Type B pancreatic cell (in vitro differentiated cells): ENCODE results near the gene ERP44. TPM values are rescaled to one million over a fixed set of nuclear protein-coding genes. Genes with fewer than 3 reads are reported as not detected.

Experiments
- DNase-seq: peaks from one replicate; pipeline ENCODE4 v3.0.0; 2021; ENCODE audit warnings: mixed read lengths; ENCODE audit not compliant: unreplicated experiment; ENCODE audit errors: extremely low spot score
- H3K27ac Mint-ChIP-seq: 2 replicates; pipeline ENCODE4 v1.8.0; 2021; ENCODE audit warnings: mild to moderate bottlenecking, mixed read lengths
- H3K27me3 Mint-ChIP-seq: 2 replicates; pipeline ENCODE4 v1.8.0; 2021; ENCODE audit warnings: mixed read lengths
- H3K36me3 Mint-ChIP-seq: 2 replicates; pipeline ENCODE4 v1.8.0; 2021; ENCODE audit warnings: mixed read lengths
- H3K4me1 Mint-ChIP-seq: one replicate; pipeline ENCODE4 v1.8.0; 2021; ENCODE audit warnings: mixed read lengths; ENCODE audit not compliant: unreplicated experiment
- H3K4me3 Mint-ChIP-seq: 2 replicates; pipeline ENCODE4 v1.8.0; 2021; ENCODE audit warnings: mild to moderate bottlenecking, mixed read lengths
- H3K9me3 Mint-ChIP-seq: 2 replicates; pipeline ENCODE4 v1.8.0; 2021; ENCODE audit warnings: mixed read lengths
- CTCF ChIP-seq: fragments of 200-600 bp; sonication (generic); conservative IDR thresholded peaks from 2 replicates; pipeline ENCODE4 v1.5.0; 2021; ENCODE audit warnings: antibody characterized with exemption, mild to moderate bottlenecking
- total RNA-seq: library from RNA; stranded (reverse); gene quantifications from 2 replicates; pipeline ENCODE4 v1.2.1, GENCODE V29; 2021; ENCODE audit warnings: low replicate concordance

ERP44 gene
- total RNA-seq, 1 donor from 2014 or later: 21.2 TPM

GRCh38 chr9:100014846-100015245, 84.0 kb downstream of the ERP44 start:
- H3K9me3 Mint-ChIP-seq: peaks cover 6% of the 10 kb centered on the region
- no peak for DNase-seq
- H3K27me3 Mint-ChIP-seq: no peaks in the 10 kb centered on the region
- H3K4me3 Mint-ChIP-seq: no peak overlapping the region
- H3K4me1 Mint-ChIP-seq: no peaks in the 10 kb centered on the region
- peaks cover 28% of the 10 kb centered on the region for H3K36me3 Mint-ChIP-seq
- H3K27ac Mint-ChIP-seq: no peak overlapping the region
- no peak for TF ChIP-seq CTCF

- DNase-seq: no peak
- no peak for TF ChIP-seq CTCF
- Mint-ChIP-seq H3K9me3 (peaks cover 6% of the 10 kb centered on the region), H3K4me1 (no peaks in the 10 kb centered on the region), H3K4me3 (no peak overlapping the region), H3K27ac (peak overlapping the region; percentile 62), H3K36me3 (peaks cover 23% of the 10 kb centered on the region), H3K27me3 (no peaks in the 10 kb centered on the region)
Measured at GRCh38 chr9:100013573-100013972, 85.2 kb downstream of the ERP44 start.

GRCh38 chr9:100012279-100012678, 86.5 kb downstream of the ERP44 start:
- DNase-seq: no peak
- H3K27ac Mint-ChIP-seq: no peak overlapping the region
- H3K9me3 Mint-ChIP-seq: peaks cover 6% of the 10 kb centered on the region
- no peak overlapping the region for H3K4me3 Mint-ChIP-seq
- no peaks in the 10 kb centered on the region for H3K4me1 Mint-ChIP-seq
- H3K36me3 Mint-ChIP-seq: peaks cover 18% of the 10 kb centered on the region
- no peaks in the 10 kb centered on the region for H3K27me3 Mint-ChIP-seq
- no peak for TF ChIP-seq CTCF

- peaks cover 18% of the 10 kb centered on the region for H3K36me3 Mint-ChIP-seq
- no peaks in the 10 kb centered on the region for H3K27me3 Mint-ChIP-seq
- TF ChIP-seq CTCF: peak; percentile 88
- no peak overlapping the region for H3K27ac Mint-ChIP-seq
- H3K9me3 Mint-ChIP-seq: peaks cover 6% of the 10 kb centered on the region
- no peak overlapping the region for H3K4me3 Mint-ChIP-seq
- DNase-seq: no peak
- H3K4me1 Mint-ChIP-seq: no peaks in the 10 kb centered on the region
Measured at GRCh38 chr9:100011062-100011681, 87.6 kb downstream of the ERP44 start.

GRCh38 chr9:99999797-100000196, 99.0 kb downstream of the ERP44 start:
- no peaks in the 10 kb centered on the region for H3K27me3 Mint-ChIP-seq
- peaks cover 3% of the 10 kb centered on the region for H3K9me3 Mint-ChIP-seq
- peaks cover 58% of the 10 kb centered on the region for H3K36me3 Mint-ChIP-seq
- H3K4me1 Mint-ChIP-seq: no peaks in the 10 kb centered on the region
- H3K27ac Mint-ChIP-seq: no peak overlapping the region
- no peak for TF ChIP-seq CTCF
- no peak overlapping the region for H3K4me3 Mint-ChIP-seq
- DNase-seq: no peak

GRCh38 chr9:99998866-99999265, 99.9 kb downstream of the ERP44 start:
- no peak for DNase-seq
- Mint-ChIP-seq H3K27me3 (no peaks in the 10 kb centered on the region), H3K4me3 (no peak overlapping the region), H3K36me3 (peaks cover 61% of the 10 kb centered on the region), H3K9me3 (no peaks in the 10 kb centered on the region), H3K27ac (no peak overlapping the region), H3K4me1 (no peaks in the 10 kb centered on the region)
- TF ChIP-seq CTCF: no peak
